GM19099 (cell line): Measurements from ENCODE around the gene ARPIN.

Experiments
- POLR2A ChIP-seq: IDR thresholded peaks from 3 replicates; pipeline ENCODE4 v1.6.1; 2011; ENCODE audit warnings: low read depth; ENCODE audit not compliant: insufficient read length; ENCODE audit errors: extremely low read depth

ARPIN gene

DNA sequence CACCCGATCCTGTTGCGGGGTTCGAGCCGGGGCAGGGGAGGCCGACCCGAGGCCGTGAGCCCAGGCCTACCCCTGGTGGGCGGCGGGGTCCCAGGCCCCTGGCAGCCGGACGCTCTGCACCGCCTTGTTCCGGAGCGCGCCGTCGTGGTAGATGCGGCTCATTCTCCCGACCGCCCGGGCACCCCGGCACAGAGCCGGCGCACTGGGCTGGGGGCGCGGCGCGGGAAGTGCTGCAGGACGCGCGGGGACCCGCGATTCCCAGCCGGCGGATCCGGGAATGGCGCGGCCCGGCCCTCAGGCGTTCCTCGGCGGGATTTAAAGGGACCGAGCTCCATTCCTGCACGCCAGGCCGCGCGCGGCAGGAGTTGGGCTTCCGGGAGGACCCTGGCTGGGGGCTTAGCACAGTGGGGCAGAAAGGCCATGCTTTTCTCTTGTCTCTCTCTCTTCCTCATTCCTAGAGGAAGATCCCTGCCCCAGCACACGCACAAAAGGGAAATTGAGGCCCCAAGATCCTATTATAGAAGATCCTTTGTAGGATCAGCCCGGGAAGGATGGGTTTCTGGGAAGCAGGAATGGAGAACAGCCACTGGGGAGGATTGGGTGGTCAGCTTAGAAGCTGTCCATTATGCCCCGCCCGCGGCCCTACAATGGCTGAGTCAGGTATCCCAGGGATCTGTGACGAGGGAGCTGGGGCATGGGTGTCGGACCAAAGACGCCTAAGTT lies at the start of gene ARPIN:
Gene ARPIN (minus strand): TSS at position 279 of the 723 bp plus-strand sequence. CDS start 117 bp downstream, at position 162.
- TF ChIP-seq POLR2A = no peak

DNA sequence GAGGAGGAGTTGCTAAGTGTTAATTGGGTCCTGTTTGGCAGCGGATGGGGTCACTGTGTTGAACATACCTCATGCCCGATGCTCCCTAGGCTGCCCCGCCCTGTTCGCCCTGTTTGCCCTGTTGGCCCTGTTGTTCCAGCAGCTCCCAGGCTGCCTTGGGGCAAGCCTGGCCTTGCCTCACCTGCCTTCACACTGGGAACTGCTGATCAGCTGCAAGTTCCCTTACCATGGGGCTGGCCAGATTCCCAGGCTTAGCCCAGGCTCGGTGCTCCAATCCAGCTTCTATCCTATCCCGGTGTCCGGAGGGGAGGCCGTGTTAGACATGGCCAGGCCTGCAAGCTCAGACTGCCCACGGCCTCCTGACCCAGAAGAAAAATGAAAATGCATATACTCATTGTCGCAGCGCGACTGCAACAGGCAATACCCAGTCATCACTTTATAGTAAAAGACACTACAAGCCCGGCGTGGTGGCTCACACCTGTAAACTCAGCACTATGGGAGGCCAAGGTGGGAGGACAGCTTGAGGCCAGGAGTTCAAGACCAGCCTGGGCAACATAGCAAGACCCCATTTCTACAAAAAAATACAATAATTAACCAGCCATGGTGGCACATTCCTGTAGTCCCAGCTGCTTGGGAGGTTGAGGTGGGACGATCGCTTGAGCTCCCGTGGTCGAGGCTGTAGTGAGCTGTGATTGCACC lies 45.5 kb upstream of the ARPIN start:
- no peak for TF ChIP-seq POLR2A

DNA sequence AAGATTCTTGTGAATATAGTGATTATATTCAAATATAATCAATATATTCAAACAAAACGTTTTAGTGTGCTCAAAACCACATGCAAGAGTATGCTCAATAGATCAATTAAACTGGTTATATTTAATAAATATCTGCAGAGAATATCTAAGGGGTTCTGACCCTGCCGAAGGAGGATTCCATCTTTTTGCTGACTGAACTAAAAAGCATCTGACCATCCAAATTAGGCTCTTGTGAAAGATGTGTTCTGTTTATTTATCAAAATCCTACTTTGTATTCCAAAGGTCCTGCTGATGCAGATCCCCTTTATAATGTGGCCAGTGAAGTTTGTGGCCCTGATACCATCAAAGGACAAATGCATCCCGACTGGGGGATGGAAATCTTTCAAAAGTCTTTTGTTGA lies 41.8 kb upstream of the ARPIN start:
- no peak for TF ChIP-seq POLR2A

DNA sequence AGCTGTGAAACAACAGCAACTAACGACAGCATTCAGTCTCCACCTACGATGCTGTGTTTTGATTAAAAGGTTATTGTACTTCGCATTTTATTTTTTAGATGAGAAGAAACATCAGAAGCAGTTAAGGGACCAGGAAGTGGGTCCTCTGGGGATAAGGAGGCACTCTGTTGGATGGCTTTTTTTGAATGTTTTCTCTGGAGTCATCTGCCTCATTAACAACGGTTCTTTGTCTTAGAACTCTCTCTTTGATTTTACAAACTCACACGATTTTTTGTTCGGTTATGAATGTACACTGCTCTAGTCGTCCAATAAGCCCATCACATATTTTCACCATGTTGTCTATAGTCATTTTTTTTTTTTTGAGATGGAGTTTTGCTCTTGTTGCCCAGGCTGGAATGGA lies 36.0 kb upstream of the ARPIN start:
- TF ChIP-seq POLR2A = no peak

DNA sequence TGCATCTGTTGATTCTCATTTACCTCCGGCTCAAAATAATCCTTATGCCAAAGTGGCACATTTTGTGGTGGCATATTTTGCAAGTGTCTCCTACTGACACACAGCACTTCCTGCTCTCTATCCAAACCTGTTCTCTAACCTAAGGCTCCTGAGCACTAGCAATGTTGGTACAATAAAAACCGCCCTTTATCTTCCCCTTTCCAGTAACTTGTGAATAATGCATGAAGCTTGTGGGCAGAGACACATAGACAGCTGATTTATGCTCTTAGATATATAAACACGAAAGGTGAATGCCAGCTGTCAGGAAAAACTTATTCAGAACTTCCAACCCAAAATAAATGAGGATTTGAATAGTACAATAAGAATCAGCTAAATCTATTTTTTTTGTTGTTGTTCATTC lies 34.6 kb upstream of the ARPIN start:
- TF ChIP-seq POLR2A = no peak

DNA sequence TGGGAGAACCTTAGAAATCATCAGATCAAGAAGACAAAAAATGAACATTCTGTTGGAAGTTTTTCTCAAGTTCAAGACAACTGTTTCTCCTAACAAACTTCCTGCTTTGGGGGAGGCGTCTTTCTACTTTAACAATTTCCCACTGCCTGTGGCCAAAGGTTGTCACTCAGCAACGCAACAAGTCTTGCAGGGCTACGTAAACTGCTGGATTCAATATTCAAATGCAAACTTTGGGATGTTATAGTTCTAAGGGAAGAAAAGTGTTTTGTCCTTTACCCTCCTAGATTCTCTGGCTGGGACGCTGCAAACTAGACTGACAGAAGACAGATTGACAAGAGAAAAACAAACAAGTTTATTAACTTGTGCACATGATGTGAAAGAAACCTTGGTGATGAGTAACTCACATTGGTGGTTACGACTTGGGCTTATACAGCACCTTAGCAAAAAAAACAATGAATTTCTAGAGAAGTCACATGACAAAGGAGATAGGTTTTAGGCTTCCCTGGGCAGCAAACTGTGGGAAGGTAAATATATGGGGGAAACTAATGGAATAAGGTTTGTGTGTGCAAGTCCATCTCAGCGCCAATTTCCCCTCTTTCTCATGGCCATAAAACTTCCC lies 34.0 kb upstream of the ARPIN start:
- no peak for TF ChIP-seq POLR2A

DNA sequence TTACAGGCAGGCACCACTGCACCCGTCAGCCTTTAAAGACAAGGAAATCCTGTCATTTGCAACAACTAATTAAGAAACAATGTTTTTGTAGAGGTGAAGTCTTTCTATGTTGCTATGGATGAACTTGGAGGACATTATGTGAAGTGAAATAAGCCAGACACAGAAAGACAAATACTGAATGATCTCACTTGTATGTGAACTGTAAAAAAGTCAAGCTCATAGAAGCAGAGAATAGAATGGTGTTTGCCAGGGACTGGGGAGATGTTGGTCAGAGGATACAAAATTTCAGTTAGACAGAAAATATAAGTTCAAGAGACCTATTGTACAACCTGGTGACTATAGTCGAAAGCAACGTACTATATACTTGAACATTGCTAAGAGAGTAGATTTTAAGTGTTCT lies 27.2 kb upstream of the ARPIN start:
- no peak for TF ChIP-seq POLR2A

DNA sequence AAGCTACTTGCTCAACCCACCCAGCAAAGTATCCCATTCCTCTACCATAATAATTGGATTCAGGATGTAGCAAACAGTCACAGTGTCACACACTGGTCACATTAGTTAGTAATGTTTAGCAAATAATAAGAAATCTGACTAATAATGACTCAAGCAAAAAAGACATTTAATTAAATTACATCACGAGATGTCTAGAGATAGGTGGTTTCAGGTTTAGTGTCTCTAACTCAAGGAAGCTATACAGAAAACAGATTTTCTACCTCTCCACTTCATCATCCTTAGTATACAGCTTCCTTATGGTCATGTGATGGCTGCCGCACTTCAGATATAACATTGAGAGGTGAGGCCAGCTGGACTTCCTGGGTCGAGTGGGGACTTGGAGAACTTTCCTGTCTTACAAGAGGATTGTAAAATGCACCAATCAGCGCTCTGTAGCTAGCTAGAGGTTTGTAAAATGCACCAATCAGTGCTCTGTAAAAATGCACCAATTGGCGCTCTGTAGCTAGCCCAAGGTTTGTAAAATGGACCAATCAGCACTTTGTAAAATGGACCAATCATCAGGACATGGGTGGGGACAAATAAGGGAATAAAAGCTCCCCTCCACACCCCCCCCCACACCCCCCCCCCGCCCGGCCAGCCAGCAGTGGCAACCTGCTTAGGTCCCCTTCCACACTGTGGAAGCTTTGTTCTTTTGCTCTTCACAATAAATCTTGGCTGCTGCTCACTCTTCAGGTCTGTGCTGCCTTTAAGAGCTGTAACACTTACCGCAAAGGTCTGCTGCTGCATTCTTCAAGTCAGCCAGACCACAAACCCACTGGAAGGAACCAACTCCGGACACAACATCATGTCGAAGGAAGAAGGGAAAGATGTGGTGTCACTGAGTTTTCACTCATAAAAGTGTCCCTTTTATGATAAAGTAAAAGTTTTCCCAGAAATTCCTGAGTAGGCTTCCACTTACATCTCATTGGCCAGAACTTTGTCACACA lies 24.9 kb upstream of the ARPIN start:
- TF ChIP-seq POLR2A = no peak

DNA sequence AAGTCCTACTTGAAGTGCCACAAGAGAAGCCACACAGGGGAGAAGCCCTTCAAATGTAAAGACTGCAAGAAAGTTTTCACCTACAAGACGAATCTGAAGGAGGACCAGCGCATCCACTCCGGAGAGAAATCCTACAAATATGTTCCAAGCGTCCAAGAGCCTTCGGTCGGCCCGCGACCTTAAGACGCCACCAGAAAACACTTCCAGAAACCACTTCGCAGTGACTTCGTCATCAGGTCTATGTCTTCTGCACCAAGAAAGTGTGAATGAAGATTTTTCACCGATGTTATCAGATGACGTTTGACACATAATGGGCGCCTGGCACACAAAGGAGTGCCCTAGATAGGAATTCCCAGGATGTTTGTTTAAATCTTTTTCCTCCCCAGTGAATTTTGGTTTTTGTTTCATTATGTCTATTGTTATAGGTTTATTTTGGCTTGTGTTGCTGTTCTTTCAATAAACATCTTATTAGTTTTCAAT lies 24.1 kb upstream of the ARPIN start:
- no peak for TF ChIP-seq POLR2A

DNA sequence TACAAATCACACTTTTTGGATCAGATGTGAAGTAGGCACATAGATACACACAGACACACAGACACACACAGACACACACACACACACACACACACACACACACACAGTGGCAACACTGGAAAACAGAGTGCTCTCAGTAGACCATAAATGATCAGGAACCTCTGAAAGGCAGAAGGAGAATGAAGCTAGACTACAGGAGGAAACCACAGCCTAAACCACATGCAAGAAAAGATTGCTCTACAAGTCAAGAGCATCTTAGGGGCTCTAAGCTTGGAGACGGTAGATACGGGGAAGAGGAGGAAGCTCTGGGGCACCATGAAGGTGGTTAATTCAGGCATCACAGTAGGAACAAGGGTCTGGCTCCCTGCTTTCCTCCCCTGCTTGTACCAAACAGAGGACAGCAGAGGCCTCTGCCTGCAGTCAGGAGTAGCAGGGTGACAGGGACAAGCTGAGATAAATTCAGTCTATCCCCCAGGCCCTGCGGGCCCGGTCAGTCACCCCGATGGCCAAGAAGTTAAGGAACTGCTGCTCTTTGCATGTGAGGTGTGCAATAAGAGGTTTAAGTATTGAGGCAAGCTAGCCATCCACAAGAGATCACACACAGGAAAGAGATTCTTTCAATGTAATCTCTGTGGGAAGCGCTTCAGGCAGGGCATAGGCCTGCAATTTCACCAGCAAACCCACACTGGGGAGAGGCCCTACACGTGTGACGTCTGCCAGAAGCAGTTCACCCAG lies 23.5 kb upstream of the ARPIN start:
- no peak for TF ChIP-seq POLR2A

DNA sequence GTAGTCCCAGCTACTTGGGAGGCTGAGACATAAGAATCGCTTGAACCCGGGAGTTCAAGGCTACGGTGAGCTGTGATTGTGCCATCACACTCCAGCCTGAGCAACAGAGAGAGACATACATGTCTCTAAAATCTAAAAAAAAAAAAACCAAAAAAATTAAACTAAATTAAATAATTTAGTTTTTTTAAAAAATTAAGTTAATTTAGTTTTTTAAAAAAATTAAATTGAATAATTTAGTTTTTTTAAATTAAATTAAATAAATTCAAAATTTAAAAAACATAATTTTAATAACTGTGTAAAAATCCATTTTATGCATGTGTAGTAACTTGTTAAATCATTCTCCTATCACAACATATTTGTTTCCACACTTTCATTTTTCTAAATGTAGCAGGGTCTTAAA lies 20.1 kb upstream of the ARPIN start:
- no peak for TF ChIP-seq POLR2A

DNA sequence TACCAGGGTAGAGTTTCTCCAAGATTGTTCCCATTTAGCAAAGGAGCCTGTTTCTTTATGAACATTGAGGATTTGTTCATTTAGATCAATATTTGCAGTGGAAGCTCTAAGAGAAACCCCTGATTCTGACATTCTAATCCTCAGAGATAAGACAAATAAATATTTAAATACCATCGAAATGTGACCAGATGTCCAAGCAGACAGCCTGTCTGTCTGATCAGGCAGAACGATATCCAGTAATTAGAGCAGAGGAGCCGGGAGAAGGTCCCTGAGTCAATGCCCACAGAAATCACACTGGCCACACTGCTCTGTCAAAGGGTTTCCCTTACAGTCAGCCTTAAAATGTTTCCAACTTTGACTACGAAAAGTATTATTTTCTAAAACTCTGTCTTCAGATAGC lies 15.7 kb upstream of the ARPIN start:
- TF ChIP-seq POLR2A = no peak

DNA sequence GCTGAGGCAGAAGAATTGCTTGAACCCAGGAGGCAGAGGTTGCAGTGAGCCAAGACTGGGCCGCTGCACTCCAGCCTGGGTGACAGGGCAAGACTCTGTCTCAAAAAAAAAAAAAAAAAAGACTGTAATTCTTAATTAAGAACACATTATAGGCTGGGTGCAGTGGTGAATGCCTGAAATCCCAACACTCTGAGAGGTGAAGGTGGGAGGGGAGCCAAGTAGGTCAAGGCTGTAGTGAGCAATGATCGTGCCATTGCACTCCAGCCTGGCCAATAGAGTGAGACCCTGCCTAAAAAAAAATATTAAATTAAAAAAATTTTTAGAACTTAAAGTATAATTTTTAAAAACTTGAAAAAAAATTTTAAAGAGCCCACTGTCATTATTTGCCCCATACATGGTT lies 13.4 kb upstream of the ARPIN start:
- no peak for TF ChIP-seq POLR2A

DNA sequence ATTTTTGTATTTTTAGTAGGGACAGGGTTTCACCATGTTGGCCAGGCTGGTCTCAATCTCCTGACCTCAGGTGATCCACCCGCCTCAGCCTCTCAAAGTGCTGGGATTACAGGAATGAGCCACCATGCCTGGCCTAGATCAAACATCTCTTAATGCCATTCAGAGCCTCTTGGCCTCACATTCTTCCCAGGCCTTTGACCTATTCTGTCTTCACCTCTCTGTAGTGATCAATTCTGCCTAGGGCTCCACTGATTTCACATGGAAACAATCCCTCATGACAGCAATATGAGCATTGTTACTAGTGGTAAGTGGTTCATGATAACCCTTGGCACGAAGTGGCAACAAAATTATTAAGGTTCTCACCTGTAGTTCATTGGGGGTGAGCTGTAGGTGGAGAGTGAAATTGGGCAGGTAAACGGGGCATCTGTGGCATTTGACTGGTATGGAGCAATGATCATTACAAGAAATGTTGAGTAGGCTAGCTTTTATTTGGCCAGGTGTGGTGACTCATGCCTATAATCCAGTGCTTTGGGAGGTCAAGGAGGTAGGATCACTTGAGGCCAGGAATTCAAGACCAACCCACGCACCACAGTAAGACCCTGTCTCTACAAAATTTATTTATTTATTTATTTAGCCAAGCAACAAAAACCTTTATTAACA lies 4.8 kb upstream of the ARPIN start:
- no peak for TF ChIP-seq POLR2A

DNA sequence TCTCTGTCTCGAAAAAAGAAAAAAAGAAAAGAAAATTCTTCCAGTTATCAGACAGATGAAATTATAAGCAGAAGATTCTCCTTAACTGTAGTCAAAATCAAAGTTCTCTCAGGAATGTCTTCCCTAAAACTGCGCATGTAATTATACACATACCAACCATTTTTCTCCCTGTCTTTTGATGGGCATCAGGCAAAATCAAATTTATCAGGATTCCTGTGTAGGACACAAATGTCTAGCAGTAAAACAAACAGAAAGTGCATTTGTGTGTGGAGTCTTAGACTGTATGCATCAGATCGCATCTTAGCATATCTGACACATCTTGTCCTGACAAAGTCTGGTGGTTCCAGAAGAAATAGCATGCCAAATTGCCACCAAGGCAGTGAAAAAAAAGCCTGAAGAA lies 3.9 kb upstream of the ARPIN start:
- TF ChIP-seq POLR2A = no peak
